Lung (tissue), 12 donors: ENCODE data around the gene HECTD2. TPM values are rescaled to one million over a fixed set of nuclear protein-coding genes. Genes with fewer than 3 reads are reported as not detected.
A peak's percentile ranks its signal among the peaks of the same experiment; 100 is the strongest.

ENCODE experiments used
- ATAC-seq: fragments of 200-7000 bp; cut with Tn5 transposase; one replicate; pipeline ENCODE4 v1.9.1; 2020; ENCODE audit warnings: moderate number of reproducible peaks; ENCODE audit not compliant: insufficient read depth, low FRiP score
- DNase-seq, 3 donors: peaks; one replicate each; pipeline ENCODE4 v3.0.0-alpha.2; 2013 to 2017
- H3K27ac ChIP-seq, 2 donors: one replicate each; pipeline ENCODE4 v1.5.1; 2013; ENCODE audit warnings: mild to moderate bottlenecking in 2 of 2, moderate library complexity in 2 of 2, control low read depth in 1 of 2, inconsistent platforms in 1 of 2, low read depth in 1 of 2, low read length in 1 of 2
- H3K27me3 ChIP-seq, 3 donors: one replicate each; pipeline ENCODE4 v1.5.1; 2013; ENCODE audit warnings: low read length in 2 of 3; ENCODE audit not compliant: control insufficient read depth in 3 of 3, insufficient read depth in 3 of 3
- H3K36me3 ChIP-seq, 4 donors: one replicate each; pipeline ENCODE4 v1.5.1; 2013; ENCODE audit warnings: low read length in 4 of 4, mild to moderate bottlenecking in 1 of 4, moderate library complexity in 1 of 4; ENCODE audit not compliant: control insufficient read depth in 4 of 4, insufficient read depth in 4 of 4
- H3K4me1 ChIP-seq, 5 donors: one replicate each; pipeline ENCODE4 v1.5.1; 2013; ENCODE audit warnings: low read length in 5 of 5, mild to moderate bottlenecking in 2 of 5, moderate library complexity in 1 of 5; ENCODE audit not compliant: control insufficient read depth in 5 of 5, insufficient read depth in 5 of 5
- H3K4me3 ChIP-seq: one replicate; pipeline ENCODE4 v1.5.1; 2013; ENCODE audit warnings: mild to moderate bottlenecking, control low read depth, moderate library complexity
- H3K9ac ChIP-seq, 2 donors: one replicate each; pipeline ENCODE4 v1.5.1; 2013; ENCODE audit warnings: low read length in 2 of 2, control low read depth in 1 of 2; ENCODE audit not compliant: insufficient read depth in 1 of 2
- H3K9me3 ChIP-seq, 4 donors: one replicate each; pipeline ENCODE4 v1.5.1; 2013; ENCODE audit warnings: low read length in 3 of 4, mild to moderate bottlenecking in 1 of 4, moderate library complexity in 1 of 4; ENCODE audit not compliant: control insufficient read depth in 4 of 4, insufficient read depth in 3 of 4
- WGBS, 2 donors: extraction: QIAGEN DNeasy Blood & Tissue Kit; methylation state at CpG; one replicate each; pipeline ENCODE4 v1.1.7; 2013; 5-methylcytosine and 5-hydroxymethylcytosine counted together
- polyA plus RNA-seq, 2 donors: library from polyadenylated mRNA; stranded (reverse); fragments of 200-250 nt; gene quantifications; one replicate each; pipeline ENCODE4 v1.2.1, GENCODE V29; 2013
- total RNA-seq, 2 donors: library from RNA; depleted of rRNA in 1 of 2; stranded (reverse); fragments of >200 nt in 1 of 2; gene quantifications; one replicate each; pipeline ENCODE4 v1.2.1, GENCODE V29; 2014 to 2021
- TF ChIP-seq, protein P1 (sequence below): IDR thresholded peaks from 2 replicates; pipeline ENCODE4 v1.5.1; 2012; ENCODE audit warnings: mild to moderate bottlenecking; ENCODE audit errors: control extremely low read depth, extremely low read depth
- donor health status: control.
- donor health status: control.
- donor health status: Bipolar disorder and iron deficiency.
- donor health status: healthy.
- donor health status: DM: yes; HTN: yes; CAD: no.

The HECTD2 gene
- total and polyA plus RNA-seq, 4 donors, result 3.1 to 50.8 (median 7.2) TPM

GRCh38 chr10:91496016-91496415, 85.9 kb downstream of the HECTD2 start:
- Histone ChIP-seq H3K9me3 (no peaks in the 10 kb centered on the region), H3K27me3 (no peaks in the 10 kb centered on the region), H3K4me1 (peaks cover 0 to 21% (median 0%) of the 10 kb centered on the region in 5 donors), H3K9ac (no peak overlapping the region), H3K27ac (no peak overlapping the region), H3K36me3 (peaks cover 2 to 20% (median 5%) of the 10 kb centered on the region in 4 donors), H3K4me3 (no peak overlapping the region)
- 89 to 92% methylated on average over 4 of the region's 4 CpGs for WGBS, 2 donors
- TF ChIP-seq, protein P1, sequence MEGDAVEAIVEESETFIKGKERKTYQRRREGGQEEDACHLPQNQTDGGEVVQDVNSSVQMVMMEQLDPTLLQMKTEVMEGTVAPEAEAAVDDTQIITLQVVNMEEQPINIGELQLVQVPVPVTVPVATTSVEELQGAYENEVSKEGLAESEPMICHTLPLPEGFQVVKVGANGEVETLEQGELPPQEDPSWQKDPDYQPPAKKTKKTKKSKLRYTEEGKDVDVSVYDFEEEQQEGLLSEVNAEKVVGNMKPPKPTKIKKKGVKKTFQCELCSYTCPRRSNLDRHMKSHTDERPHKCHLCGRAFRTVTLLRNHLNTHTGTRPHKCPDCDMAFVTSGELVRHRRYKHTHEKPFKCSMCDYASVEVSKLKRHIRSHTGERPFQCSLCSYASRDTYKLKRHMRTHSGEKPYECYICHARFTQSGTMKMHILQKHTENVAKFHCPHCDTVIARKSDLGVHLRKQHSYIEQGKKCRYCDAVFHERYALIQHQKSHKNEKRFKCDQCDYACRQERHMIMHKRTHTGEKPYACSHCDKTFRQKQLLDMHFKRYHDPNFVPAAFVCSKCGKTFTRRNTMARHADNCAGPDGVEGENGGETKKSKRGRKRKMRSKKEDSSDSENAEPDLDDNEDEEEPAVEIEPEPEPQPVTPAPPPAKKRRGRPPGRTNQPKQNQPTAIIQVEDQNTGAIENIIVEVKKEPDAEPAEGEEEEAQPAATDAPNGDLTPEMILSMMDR, result no peak
- no peak for DNase-seq
- no peak for ATAC-seq

DNA sequence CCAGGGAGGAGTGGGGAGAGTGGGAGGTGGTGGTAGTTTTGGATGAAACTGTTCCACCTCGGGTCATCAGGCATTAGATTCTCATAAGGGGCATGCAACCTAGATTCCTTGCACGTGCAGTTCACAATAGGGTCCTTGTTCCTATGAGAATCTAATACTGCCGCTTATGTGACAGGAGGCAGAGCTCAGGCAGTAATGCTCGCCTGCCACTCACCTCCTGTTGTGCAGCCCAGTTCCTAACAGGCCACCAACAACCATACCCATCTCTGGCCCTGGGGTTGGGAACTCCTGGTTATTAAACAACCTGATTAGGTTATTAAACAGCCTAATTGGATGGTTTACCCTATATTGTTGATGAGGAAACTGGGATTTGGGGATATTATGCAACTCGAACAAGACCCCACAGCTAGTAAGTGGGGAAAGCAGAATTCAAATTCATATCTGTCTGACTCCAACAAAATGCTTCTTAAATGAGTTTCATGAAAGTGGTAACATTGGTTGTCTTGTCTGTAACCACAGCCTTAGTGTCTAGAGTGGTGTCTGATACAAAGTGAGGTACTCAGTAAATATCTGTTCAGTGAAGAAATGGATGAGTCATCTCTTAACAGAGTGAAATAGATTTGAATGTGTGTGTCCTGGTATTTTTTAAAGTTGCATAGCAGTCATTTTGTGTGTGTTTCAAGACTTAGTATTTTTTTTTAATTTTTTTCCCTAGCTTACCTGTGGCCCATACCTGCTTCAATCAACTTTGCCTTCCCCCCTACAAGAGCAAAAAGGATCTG, 101.6 kb downstream of the HECTD2 start:
- ATAC-seq (no peak), DNase-seq (no peak)
- Histone ChIP-seq H3K27me3 (no peaks in the 10 kb centered on the region), H3K9me3 (no peaks in the 10 kb centered on the region), H3K27ac (no peak overlapping the region), H3K4me3 (no peak overlapping the region), H3K9ac (peak overlapping the region in 1 of 2 donors; percentile 3), H3K4me1 (peaks cover 0 to 46% (median 0%) of the 10 kb centered on the region in 5 donors), H3K36me3 (peaks cover 2 to 18% (median 7%) of the 10 kb centered on the region in 4 donors)
- 84 to 92% methylated on average over 5 of the region's 5 CpGs for WGBS, 2 donors
- TF ChIP-seq, protein P1, result no peak

GRCh38 chr10:91512458-91512857, 102.3 kb downstream of the HECTD2 start:
- 86 to 91% methylated on average over 1 of the region's 1 CpG for WGBS, 2 donors
- peaks cover 0 to 46% (median 0%) of the 10 kb centered on the region in 5 donors for H3K4me1 ChIP-seq
- no peak for DNase-seq
- no peaks in the 10 kb centered on the region for H3K9me3 ChIP-seq
- H3K4me3 ChIP-seq, result no peak overlapping the region
- TF ChIP-seq, protein P1, result no peak
- peak overlapping the region in 1 of 2 donors; percentile 3 for H3K9ac ChIP-seq
- peaks cover 2 to 18% (median 7%) of the 10 kb centered on the region in 4 donors for H3K36me3 ChIP-seq
- ATAC-seq, result no peak
- no peak overlapping the region for H3K27ac ChIP-seq
- H3K27me3 ChIP-seq, result no peaks in the 10 kb centered on the region
